H1 (cell line): ENCODE results near the gene WSCD2.

ENCODE experiments used
- BRCA1 ChIP-seq: IDR thresholded peaks from 2 replicates; pipeline ENCODE4 v1.6.1; 2012; ENCODE audit warnings: low read depth, low read length, improper control_type of control experiment
- CREB1 ChIP-seq: IDR thresholded peaks from 2 replicates; pipeline ENCODE4 v1.6.1; 2012; ENCODE audit warnings: inconsistent platforms
- CTCF ChIP-seq, 3 experiments: IDR thresholded peaks; 1 replicate in 2 of 3; 2 replicates in 1 of 3; pipeline versions ENCODE4 v1.5.1 to v1.6.1; 2011; ENCODE audit warnings: low read length in 3 of 3, mild to moderate bottlenecking in 3 of 3, inconsistent platforms in 2 of 3, low read depth in 1 of 3, moderate library complexity in 1 of 3; ENCODE audit not compliant: insufficient read depth in 1 of 3; ENCODE audit errors: control extremely low read depth in 1 of 3
- E2F6 ChIP-seq: IDR thresholded peaks from 2 replicates; pipeline ENCODE4 v1.6.1; 2012; ENCODE audit warnings: inconsistent platforms
- EP300 ChIP-seq, 2 experiments: IDR thresholded peaks; 1 replicate in 1 of 2; 2 replicates in 1 of 2; pipeline ENCODE4 v1.6.1; 2011 to 2012; ENCODE audit warnings: low read depth in 2 of 2, low read length in 2 of 2, mild to moderate bottlenecking in 2 of 2, borderline replicate concordance in 1 of 2, inconsistent platforms in 1 of 2, moderate library complexity in 1 of 2
- KDM1A ChIP-seq: fragments of 200-600, 300-600 bp; sonication (generic); IDR thresholded peaks from 2 replicates; pipeline ENCODE4 v1.7.1; 2016; ENCODE audit warnings: mild to moderate bottlenecking, low read length, borderline replicate concordance
- MAX ChIP-seq: IDR thresholded peaks from 2 replicates; pipeline ENCODE4 v1.6.1; 2012; ENCODE audit warnings: inconsistent platforms
- POLR2A ChIP-seq, 2 experiments: IDR thresholded peaks; 1 replicate in 1 of 2; 2 replicates in 1 of 2; pipeline ENCODE4 v1.6.1; 2011; ENCODE audit warnings: low read depth in 2 of 2, low read length in 2 of 2, mild to moderate bottlenecking in 2 of 2; ENCODE audit errors: control extremely low read depth in 1 of 2
- POLR2AphosphoS5 ChIP-seq: IDR thresholded peaks from 2 replicates; pipeline ENCODE4 v1.6.1; 2011; ENCODE audit warnings: low read depth, low read length
- RFX5 ChIP-seq: IDR thresholded peaks from 2 replicates; pipeline ENCODE4 v1.6.1; 2011; ENCODE audit warnings: low read depth, low read length, improper control_type of control experiment, borderline replicate concordance
- SIX5 ChIP-seq: IDR thresholded peaks from 2 replicates; pipeline ENCODE4 v1.6.1; 2011; ENCODE audit warnings: mild to moderate bottlenecking, low read depth, low read length
- SP1 ChIP-seq: IDR thresholded peaks from 2 replicates; pipeline ENCODE4 v1.6.1; 2011; ENCODE audit warnings: low read depth, low read length
- TAF1 ChIP-seq: IDR thresholded peaks from 2 replicates; pipeline ENCODE4 v1.6.1; 2011; ENCODE audit warnings: mild to moderate bottlenecking, low read depth, low read length

GRCh38 chr12:108135627-108136026 lies 6.5 kb downstream of the WSCD2 start:
- TF ChIP-seq EP300 (IDR thresholded peaks at IDR 0.05; ENCODE audit: borderline replicate concordance in 1 of 2, low read depth in 2 of 2, low read length in 2 of 2) (no peak), POLR2A (IDR thresholded peaks at IDR 0.05; ENCODE audit: control extremely low read depth in 1 of 2, low read depth in 2 of 2, low read length in 2 of 2) (no peak), E2F6 (no peak), CTCF (IDR thresholded peaks at IDR 0.05; ENCODE audit: control extremely low read depth in 1 of 3, insufficient read depth in 1 of 3, low read depth in 1 of 3, low read length in 3 of 3) (no peak), KDM1A (no peak), MAX (no peak), SIX5 (no peak), RFX5 (no peak), TAF1 (no peak), BRCA1 (no peak), SP1 (no peak), POLR2AphosphoS5 (no peak), CREB1 (no peak)
